Activated CD8-positive, alpha-beta T cell treated with anti-CD3 and anti-CD28 coated beads for 36 hours (primary cell): ENCODE data around the gene GPALPP1. TPM values are rescaled to one million over a fixed set of nuclear protein-coding genes. Genes with fewer than 3 reads are reported as not detected.
"Not testable (repeated sequence)": the region's sequence is repeated elsewhere in the genome, so short reads cannot be mapped to it uniquely, and the experiment has no call there.

Source experiments
- ATAC-seq: fragments of 200-7000 bp; cut with Tn5 transposase; one replicate; pipeline ENCODE4 v1.10.0; 2021; ENCODE audit warnings: mild to moderate bottlenecking, moderate library complexity
- CTCF ChIA-PET: fragments of 350-600 bp; sonication (Branson Sonifier 250); formaldehyde crosslinking; loops from one replicate; lab custom pipeline; 2021; ENCODE audit warnings: antibody characterized with exemption; lab: Charles Lee
- POLR2A ChIA-PET: fragments of 350-600 bp; sonication (Branson Sonifier 250); formaldehyde crosslinking; loops from one replicate; lab custom pipeline; 2021; ENCODE audit warnings: antibody characterized with exemption; lab: Charles Lee
- DNase-seq: peaks from one replicate; pipeline ENCODE4 v3.0.0-alpha.2; 2020
- H3K27ac Mint-ChIP-seq: one replicate; pipeline ENCODE4 v1.8.0; 2021; ENCODE audit warnings: mild to moderate bottlenecking, mixed read lengths
- H3K27me3 Mint-ChIP-seq: one replicate; pipeline ENCODE4 v1.8.0; 2021; ENCODE audit warnings: mixed read lengths
- H3K36me3 Mint-ChIP-seq: one replicate; pipeline ENCODE4 v1.8.0; 2021; ENCODE audit warnings: low read depth, mixed read lengths
- H3K4me1 Mint-ChIP-seq: one replicate; pipeline ENCODE4 v1.8.0; 2021; ENCODE audit warnings: low read depth, mixed read lengths
- H3K4me3 Mint-ChIP-seq: one replicate; pipeline ENCODE4 v1.8.0; 2021; ENCODE audit warnings: mild to moderate bottlenecking, moderate library complexity, mixed read lengths
- H3K9me3 Mint-ChIP-seq: one replicate; pipeline ENCODE4 v1.8.0; 2021; ENCODE audit warnings: mixed read lengths
- CTCF ChIP-seq: fragments of 200-600 bp; IDR thresholded peaks from one replicate; pipeline ENCODE4 v1.8.0; 2022; ENCODE audit warnings: antibody characterized with exemption, mild to moderate bottlenecking
- intact Hi-C: fragments of 100-400 bp; cut with micrococcal nuclease; formaldehyde crosslinking; loops from one replicate; pipeline ENCODE4 v1.10.0; 2022
- total RNA-seq, 2 experiments: library from RNA; stranded (reverse); gene quantifications; one replicate each; pipeline ENCODE4 v1.2.3, GENCODE V29; 2021

GPALPP1 gene
- total RNA-seq, 2 experiments from 2014 or later: 30.4 to 31.6 TPM

- no peak for TF ChIP-seq CTCF
- ATAC-seq (no peak), DNase-seq (no peak)
- Mint-ChIP-seq H3K36me3 (peaks cover 14% of the 10 kb centered on the region), H3K27me3 (no peaks in the 10 kb centered on the region), H3K4me1 (no peaks in the 10 kb centered on the region), H3K4me3 (no peak overlapping the region), H3K27ac (no peak overlapping the region), H3K9me3 (no peaks in the 10 kb centered on the region)
- intact Hi-C loops: no loop called here
- ChIA-PET CTCF (no interaction called here), POLR2A (no interaction called here)
These were observed 27.6 kb downstream of the GPALPP1 start for GRCh38 chr13:45016792-45017425.

- intact Hi-C loops, H3K9me3 Mint-ChIP-seq, ATAC-seq: not testable (repeated sequence)
These were observed 30.6 kb downstream of the GPALPP1 start for GRCh38 chr13:45019981-45020380.

GRCh38 chr13:45021250-45021649 lies 31.9 kb downstream of the GPALPP1 start:
- intact Hi-C loops: no loop called here
- Mint-ChIP-seq H3K36me3 (peaks cover 16% of the 10 kb centered on the region), H3K27ac (no peak overlapping the region), H3K9me3 (no peaks in the 10 kb centered on the region), H3K4me3 (no peak overlapping the region), H3K4me1 (no peaks in the 10 kb centered on the region), H3K27me3 (no peaks in the 10 kb centered on the region)
- ChIA-PET POLR2A (no interaction called here), CTCF (interaction anchor here (2.2 kb wide), 1 partner anchor 25 kb away, joined by 10 read pairs; no protein-coding TSS in a partner anchor)
- ATAC-seq: no peak
- DNase-seq: no peak
- TF ChIP-seq CTCF: no peak

More at GRCh38 chr13:45019981-45020380, 30.6 kb downstream of the GPALPP1 start:
- H3K27ac Mint-ChIP-seq, H3K4me1 Mint-ChIP-seq, H3K4me3 Mint-ChIP-seq, DNase-seq, POLR2A ChIA-PET, H3K27me3 Mint-ChIP-seq, CTCF ChIA-PET: not testable (repeated sequence)
- H3K36me3 Mint-ChIP-seq: peaks cover 19% of the 10 kb centered on the region

GRCh38 chr13:45024847-45025246 lies 35.5 kb downstream of the GPALPP1 start:
- no peak for ATAC-seq
- Mint-ChIP-seq H3K36me3 (peaks cover 16% of the 10 kb centered on the region), H3K9me3 (no peaks in the 10 kb centered on the region), H3K27me3 (no peaks in the 10 kb centered on the region), H3K4me3 (no peak overlapping the region), H3K4me1 (no peaks in the 10 kb centered on the region), H3K27ac (no peak overlapping the region)
- DNase-seq: no peak
- ChIA-PET POLR2A (interaction anchor here (0.6 to 0.7 kb wide), 2 partner anchors 77 to 597 kb away, joined by 3 read pairs; no protein-coding TSS in a partner anchor), CTCF (no interaction called here)
- intact Hi-C loops: no loop called here
- no peak for TF ChIP-seq CTCF

GRCh38 chr13:45034342-45034741 lies 45.0 kb downstream of the GPALPP1 start:
- H3K36me3 Mint-ChIP-seq: peaks cover 7% of the 10 kb centered on the region
- ChIA-PET POLR2A (no interaction called here), CTCF (interaction anchor here (1.3 kb wide), 1 partner anchor 13 kb away, joined by 4 read pairs; no protein-coding TSS in a partner anchor)
- no peak for TF ChIP-seq CTCF
- H3K9me3 Mint-ChIP-seq: no peaks in the 10 kb centered on the region
- no peaks in the 10 kb centered on the region for H3K27me3 Mint-ChIP-seq
- no peak overlapping the region for H3K27ac Mint-ChIP-seq
- H3K4me3 Mint-ChIP-seq: no peak overlapping the region
- no peaks in the 10 kb centered on the region for H3K4me1 Mint-ChIP-seq
- intact Hi-C loops: no loop called here
- no peak for DNase-seq
- no peak for ATAC-seq
